Measurements from ENCODE around the gene VOPP1. TPM values are rescaled to one million over a fixed set of nuclear protein-coding genes. Genes with fewer than 3 reads are reported as not detected.
A peak's percentile ranks its signal among the peaks of the same experiment; 100 is the strongest.

The VOPP1 gene
- total RNA-seq, 1 experiment from 2014 or later = 63.9 TPM

- TF ChIP-seq, protein P1, sequence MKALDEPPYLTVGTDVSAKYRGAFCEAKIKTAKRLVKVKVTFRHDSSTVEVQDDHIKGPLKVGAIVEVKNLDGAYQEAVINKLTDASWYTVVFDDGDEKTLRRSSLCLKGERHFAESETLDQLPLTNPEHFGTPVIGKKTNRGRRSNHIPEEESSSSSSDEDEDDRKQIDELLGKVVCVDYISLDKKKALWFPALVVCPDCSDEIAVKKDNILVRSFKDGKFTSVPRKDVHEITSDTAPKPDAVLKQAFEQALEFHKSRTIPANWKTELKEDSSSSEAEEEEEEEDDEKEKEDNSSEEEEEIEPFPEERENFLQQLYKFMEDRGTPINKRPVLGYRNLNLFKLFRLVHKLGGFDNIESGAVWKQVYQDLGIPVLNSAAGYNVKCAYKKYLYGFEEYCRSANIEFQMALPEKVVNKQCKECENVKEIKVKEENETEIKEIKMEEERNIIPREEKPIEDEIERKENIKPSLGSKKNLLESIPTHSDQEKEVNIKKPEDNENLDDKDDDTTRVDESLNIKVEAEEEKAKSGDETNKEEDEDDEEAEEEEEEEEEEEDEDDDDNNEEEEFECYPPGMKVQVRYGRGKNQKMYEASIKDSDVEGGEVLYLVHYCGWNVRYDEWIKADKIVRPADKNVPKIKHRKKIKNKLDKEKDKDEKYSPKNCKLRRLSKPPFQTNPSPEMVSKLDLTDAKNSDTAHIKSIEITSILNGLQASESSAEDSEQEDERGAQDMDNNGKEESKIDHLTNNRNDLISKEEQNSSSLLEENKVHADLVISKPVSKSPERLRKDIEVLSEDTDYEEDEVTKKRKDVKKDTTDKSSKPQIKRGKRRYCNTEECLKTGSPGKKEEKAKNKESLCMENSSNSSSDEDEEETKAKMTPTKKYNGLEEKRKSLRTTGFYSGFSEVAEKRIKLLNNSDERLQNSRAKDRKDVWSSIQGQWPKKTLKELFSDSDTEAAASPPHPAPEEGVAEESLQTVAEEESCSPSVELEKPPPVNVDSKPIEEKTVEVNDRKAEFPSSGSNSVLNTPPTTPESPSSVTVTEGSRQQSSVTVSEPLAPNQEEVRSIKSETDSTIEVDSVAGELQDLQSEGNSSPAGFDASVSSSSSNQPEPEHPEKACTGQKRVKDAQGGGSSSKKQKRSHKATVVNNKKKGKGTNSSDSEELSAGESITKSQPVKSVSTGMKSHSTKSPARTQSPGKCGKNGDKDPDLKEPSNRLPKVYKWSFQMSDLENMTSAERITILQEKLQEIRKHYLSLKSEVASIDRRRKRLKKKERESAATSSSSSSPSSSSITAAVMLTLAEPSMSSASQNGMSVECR (CRISPR knock-in tag; IDR thresholded peaks at IDR 0.05; ENCODE audit: borderline replicate concordance) = no peak
Observed at GRCh38 chr7:55436457-55436856, 135.8 kb downstream of the VOPP1 start (continued).

DNA sequence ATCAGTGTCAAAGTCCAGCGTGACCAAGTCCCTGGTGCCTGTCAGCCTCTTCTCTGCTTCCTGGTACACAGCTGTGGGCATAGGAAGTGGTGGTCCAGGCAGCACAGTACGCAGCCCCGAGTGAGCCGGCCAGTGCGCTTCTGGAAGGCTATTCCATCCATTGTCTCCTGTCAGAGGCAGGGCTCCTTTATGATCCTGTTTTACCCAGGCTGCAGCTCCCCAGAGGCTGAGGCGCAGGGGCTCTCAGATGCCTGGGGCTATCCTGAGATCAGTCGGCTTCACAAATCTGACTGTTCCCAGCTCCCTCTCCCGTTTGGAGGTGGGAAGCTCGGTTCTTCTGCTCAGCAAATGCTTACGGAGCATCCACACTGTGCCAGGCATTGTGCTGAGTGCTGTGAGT, 136.8 kb downstream of the VOPP1 start:
- ChIA-PET POLR2A (no interaction called here), CTCF (interaction anchor here (0.8 to 1.4 kb wide), 2 partner anchors 20 to 180 kb away, joined by 3 to 6 read pairs; no protein-coding TSS in a partner anchor)
- Mint-ChIP-seq H3K27ac (no peak overlapping the region), H3K36me3 (no peaks in the 10 kb centered on the region), H3K4me1 (peaks cover 3% of the 10 kb centered on the region; the same call in 1 of the 2 replicates), H3K4me3 (no peak overlapping the region), H3K27me3 (ENCODE audit: low read depth) (no peaks in the 10 kb centered on the region), H3K9me3 (no peaks in the 10 kb centered on the region)
- no peak for TF ChIP-seq STAT6 (CRISPR knock-in tag; conservative IDR thresholded peaks at IDR 0.05; ENCODE audit: low read depth)
- TF ChIP-seq SMAD3 (CRISPR knock-in tag; IDR thresholded peaks at IDR 0.05; ENCODE audit: borderline replicate concordance) = no peak
- no peak for TF ChIP-seq NR2C2 (CRISPR knock-in tag; IDR thresholded peaks at IDR 0.05)
- no peak for TF ChIP-seq MAX (CRISPR knock-in tag; IDR thresholded peaks at IDR 0.05)
- no peak for TF ChIP-seq ZNF219 (CRISPR knock-in tag; IDR thresholded peaks at IDR 0.05; ENCODE audit: borderline replicate concordance)
- no peak for DNase-seq (ENCODE audit: low spot score)
- no peak for ATAC-seq

DNA sequence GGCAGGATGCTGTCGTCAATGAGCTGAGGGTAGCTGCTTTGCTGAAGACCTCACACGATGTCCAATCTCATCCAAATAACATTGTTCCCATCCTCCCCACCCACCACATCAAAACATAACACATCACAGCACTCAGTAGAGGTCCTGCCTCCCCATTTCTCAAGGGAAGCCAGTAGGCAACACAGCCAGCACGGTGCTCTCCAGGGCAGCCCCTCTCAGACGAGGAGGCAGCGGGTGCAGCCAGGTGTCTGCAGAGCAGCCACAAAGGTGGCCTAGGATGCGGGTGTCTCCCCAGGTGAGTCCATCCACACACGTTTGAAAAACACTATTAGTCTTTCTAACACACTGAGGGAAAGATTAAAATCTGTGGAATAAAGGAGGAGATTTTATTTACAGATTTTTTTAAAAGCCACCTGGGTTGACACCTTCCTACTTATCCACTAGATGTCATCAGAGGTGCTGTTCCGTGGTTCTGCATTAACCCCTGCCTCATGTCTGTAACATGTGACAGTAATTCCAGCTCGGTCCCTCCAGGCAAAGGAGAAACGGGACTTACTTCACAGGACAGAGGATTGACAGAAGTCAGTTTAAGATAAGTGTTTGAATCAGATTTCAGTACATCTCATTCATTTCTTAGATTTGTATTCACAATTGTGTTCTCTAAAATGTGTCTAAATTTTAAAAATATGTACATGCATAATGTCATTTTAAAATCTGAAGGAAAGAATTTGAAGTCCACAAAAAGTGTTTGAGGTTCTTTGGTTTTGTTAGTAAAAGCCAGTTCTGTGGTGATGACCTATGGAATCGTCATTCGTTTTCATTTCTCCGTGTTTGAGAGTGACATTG, 139.1 kb downstream of the VOPP1 start:
- Mint-ChIP-seq H3K9me3 (no peaks in the 10 kb centered on the region), H3K36me3 (no peaks in the 10 kb centered on the region), H3K27ac (peak overlapping the region; percentile 37; the same call in 1 of the 2 replicates), H3K27me3 (ENCODE audit: low read depth) (no peaks in the 10 kb centered on the region), H3K4me3 (no peak overlapping the region), H3K4me1 (peaks cover 3% of the 10 kb centered on the region; the same call in 1 of the 2 replicates)
- no peak for DNase-seq (ENCODE audit: low spot score)
- CTCF ChIA-PET = interaction anchor here (0.8 to 2.0 kb wide), 11 partner anchors 10 to 178 kb away, joined by 3 to 11 read pairs (median 4); partner anchors contain the start of gene LANCL2
- POLR2A ChIA-PET = no interaction called here
- TF ChIP-seq CTCF (IDR thresholded peaks at IDR 0.05) (no peak), MAX (CRISPR knock-in tag; IDR thresholded peaks at IDR 0.05) (0 out of 2 replicates have a peak, but pooled peaks have one; percentile 35)
- TF ChIP-seq, protein P2, sequence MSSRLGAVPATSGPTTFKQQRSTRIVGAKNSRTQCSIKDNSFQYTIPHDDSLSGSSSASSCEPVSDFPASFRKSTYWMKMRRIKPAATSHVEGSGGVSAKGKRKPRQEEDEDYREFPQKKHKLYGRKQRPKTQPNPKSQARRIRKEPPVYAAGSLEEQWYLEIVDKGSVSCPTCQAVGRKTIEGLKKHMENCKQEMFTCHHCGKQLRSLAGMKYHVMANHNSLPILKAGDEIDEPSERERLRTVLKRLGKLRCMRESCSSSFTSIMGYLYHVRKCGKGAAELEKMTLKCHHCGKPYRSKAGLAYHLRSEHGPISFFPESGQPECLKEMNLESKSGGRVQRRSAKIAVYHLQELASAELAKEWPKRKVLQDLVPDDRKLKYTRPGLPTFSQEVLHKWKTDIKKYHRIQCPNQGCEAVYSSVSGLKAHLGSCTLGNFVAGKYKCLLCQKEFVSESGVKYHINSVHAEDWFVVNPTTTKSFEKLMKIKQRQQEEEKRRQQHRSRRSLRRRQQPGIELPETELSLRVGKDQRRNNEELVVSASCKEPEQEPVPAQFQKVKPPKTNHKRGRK (CRISPR knock-in tag; IDR thresholded peaks at IDR 0.05; ENCODE audit: borderline replicate concordance) = no peak
- peak; percentile 84 for ATAC-seq

Data from WTC11 (cell line).